ENCODE data around the gene GTPBP10. TPM values are rescaled to one million over a fixed set of nuclear protein-coding genes. Genes with fewer than 3 reads are reported as not detected.
"Not testable (repeated sequence)": the region's sequence is repeated elsewhere in the genome, so short reads cannot be mapped to it uniquely, and the experiment has no call there.

Gene GTPBP10
- total and polyA plus RNA-seq, 7 donors = 17.2 to 28.5 (median 19.5) TPM

DNA sequence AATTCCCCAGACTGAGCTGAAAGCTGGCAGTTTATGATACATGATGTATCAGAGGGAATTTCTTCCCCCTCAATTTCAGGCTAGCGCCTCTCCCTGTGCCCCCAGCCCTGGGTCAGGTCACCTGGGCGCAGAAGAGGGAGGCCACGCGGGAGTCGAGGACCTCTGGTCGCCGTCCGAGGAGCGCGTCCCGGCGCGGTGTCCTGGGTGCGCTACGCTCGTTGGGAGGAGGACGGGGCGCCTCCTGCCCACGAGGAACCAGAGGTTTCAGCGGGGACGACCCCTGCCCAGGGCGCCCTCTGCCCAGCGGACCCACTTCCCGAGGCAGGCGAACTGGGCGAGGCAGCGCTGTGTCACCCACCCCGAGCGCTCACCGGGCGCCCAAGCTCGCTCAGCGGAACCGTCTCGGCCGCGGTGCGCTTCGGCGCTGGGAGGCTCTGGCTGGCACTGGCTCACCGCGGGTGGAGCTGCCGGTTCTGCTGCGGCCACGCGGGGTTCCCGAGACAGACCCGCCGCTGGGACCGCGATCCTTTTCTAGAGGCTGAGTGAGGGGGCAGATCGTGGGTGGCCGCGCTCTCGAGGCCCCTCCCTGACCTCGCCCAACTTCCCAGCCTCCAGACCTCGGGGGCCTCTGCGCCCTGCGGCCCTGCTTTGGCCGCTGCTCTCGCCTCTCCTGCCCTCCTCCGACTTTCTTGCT is 25.6 kb upstream of the GTPBP10 start, which contains the start of gene FAM237B:
Gene FAM237B (minus strand): TSS at position 504 of the 694 bp plus-strand sequence. CDS start 1,556 bp downstream, outside the sequence.
- Histone ChIP-seq H3K4me1 (no peaks in the 10 kb centered on the region), H3K36me3 (ENCODE audit: insufficient read depth in 1 of 2, low read depth in 1 of 2) (no peaks in the 10 kb centered on the region), H3K27me3 (ENCODE audit: insufficient read depth in 3 of 3, low read length in 2 of 3) (peaks cover 8 to 46% (median 12%) of the 10 kb centered on the region in 3 donors), H3K9me3 (no peaks in the 10 kb centered on the region), H3K27ac (no peak within 1 kb of the TSS), H3K4me3 (peak within 1 kb of the TSS; percentile 47)
- WGBS, 3 donors = 2% methylated on average over 54 to 62 of the region's 62 CpGs
- intact Hi-C loops (cut with DNase I) = no loop called here
- ATAC-seq = peak in 2 of 4 donors; percentile 43 to 48
- TF ChIP-seq, protein P1, sequence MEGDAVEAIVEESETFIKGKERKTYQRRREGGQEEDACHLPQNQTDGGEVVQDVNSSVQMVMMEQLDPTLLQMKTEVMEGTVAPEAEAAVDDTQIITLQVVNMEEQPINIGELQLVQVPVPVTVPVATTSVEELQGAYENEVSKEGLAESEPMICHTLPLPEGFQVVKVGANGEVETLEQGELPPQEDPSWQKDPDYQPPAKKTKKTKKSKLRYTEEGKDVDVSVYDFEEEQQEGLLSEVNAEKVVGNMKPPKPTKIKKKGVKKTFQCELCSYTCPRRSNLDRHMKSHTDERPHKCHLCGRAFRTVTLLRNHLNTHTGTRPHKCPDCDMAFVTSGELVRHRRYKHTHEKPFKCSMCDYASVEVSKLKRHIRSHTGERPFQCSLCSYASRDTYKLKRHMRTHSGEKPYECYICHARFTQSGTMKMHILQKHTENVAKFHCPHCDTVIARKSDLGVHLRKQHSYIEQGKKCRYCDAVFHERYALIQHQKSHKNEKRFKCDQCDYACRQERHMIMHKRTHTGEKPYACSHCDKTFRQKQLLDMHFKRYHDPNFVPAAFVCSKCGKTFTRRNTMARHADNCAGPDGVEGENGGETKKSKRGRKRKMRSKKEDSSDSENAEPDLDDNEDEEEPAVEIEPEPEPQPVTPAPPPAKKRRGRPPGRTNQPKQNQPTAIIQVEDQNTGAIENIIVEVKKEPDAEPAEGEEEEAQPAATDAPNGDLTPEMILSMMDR (IDR thresholded peaks at IDR 0.05) = no peak
- DNase-seq = no peak

DNA sequence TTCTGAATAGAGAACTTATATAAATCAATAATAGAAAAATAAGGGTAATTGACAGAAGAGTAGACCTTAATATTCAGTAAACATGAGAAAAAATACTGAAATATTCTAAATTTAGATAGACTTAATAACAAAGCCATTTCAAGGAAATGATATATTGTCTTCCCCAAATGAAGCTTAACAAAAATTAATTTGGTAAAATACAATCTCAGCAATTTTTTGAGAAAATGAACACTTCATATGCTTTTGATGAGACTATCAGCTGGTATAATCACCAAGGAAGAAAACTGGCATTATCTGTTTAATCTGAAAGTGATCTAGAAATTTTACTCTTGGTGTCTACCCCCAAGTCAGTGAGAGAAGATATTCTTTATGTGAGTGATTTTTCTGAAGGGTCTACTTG is 23.7 kb upstream of the GTPBP10 start:
- Histone ChIP-seq H3K27ac (no peak overlapping the region), H3K27me3 (ENCODE audit: insufficient read depth in 3 of 3, low read length in 2 of 3) (peaks cover 8 to 43% (median 12%) of the 10 kb centered on the region in 3 donors), H3K4me3 (no peak overlapping the region), H3K36me3 (ENCODE audit: insufficient read depth in 1 of 2, low read depth in 1 of 2) (no peaks in the 10 kb centered on the region), H3K4me1 (no peaks in the 10 kb centered on the region), H3K9me3 (no peaks in the 10 kb centered on the region)
- TF ChIP-seq, protein P1 (IDR thresholded peaks at IDR 0.05) = no peak
- ATAC-seq (no peak), DNase-seq (no peak)
- intact Hi-C loops (cut with DNase I) = no loop called here

DNA sequence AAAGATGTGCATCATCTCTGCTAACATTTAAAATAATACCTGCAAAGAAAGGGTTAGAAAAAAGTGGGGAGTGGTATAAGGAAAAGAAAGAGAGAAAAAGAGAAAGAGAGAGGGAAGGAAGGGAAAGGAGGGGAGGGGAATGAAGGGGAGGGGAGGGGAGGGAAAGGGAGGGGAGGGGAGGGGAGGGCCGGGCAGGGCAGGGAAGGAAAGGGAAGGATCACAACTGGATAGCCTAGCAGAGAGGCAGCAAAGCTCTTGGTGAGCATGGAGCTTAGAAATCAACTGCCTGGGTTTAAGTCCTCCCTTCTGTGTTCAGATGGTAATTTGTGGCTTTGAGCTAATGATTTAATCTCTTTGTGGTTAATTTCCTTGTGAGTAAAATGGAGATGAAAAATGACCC is 20.0 kb upstream of the GTPBP10 start:
- H3K4me1 ChIP-seq = no peaks in the 10 kb centered on the region
- ATAC-seq (no peak), DNase-seq (no peak)
- TF ChIP-seq, protein P1 (IDR thresholded peaks at IDR 0.05) = no peak
- intact Hi-C loops (cut with DNase I) = no loop called here
- no peak overlapping the region for H3K4me3 ChIP-seq
- no peaks in the 10 kb centered on the region for H3K36me3 ChIP-seq (ENCODE audit: insufficient read depth in 1 of 2, low read depth in 1 of 2)
- H3K27me3 ChIP-seq (ENCODE audit: insufficient read depth in 3 of 3, low read length in 2 of 3) = peaks cover 0 to 21% (median 5%) of the 10 kb centered on the region in 3 donors
- no peaks in the 10 kb centered on the region for H3K9me3 ChIP-seq
- H3K27ac ChIP-seq = no peak overlapping the region
- 0 to 13% (median 7%) methylated on average over 1 of the region's 1 CpG for WGBS, 3 donors

DNA sequence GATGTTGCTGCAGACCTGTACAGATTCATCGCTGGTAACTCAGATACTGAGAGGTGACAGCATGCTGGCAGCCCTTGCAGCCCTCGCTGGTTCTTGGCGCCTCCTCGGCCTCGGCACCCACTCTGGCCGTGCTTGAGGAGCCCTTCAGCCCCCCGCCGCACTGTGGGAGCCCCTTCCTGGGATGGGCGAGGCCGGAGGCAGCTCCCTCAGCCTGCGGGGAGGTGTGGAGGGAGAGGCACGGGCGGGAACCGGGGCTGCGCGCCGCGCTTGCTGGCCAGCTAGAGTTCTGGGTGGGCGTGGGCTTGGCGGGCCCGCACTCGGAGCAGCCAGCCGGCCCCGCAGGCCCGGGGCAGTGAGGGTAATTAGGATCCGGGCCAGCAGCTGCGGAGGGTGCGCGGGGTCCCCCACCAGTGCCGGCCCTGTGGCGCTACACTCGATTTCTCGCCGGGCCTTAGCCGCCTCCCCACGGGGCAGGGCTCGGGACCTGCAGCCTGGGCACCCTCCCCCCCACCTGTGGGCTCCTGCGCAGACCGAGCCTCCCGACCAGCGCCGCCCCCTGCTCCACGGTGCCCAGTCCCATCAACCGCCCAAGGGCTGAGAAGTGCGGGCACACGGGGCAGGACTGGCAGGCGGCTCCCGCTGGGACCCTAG is 12.2 kb upstream of the GTPBP10 start:
- Histone ChIP-seq H3K27ac (no peak overlapping the region), H3K27me3 (ENCODE audit: insufficient read depth in 3 of 3, low read length in 2 of 3) (no peaks in the 10 kb centered on the region), H3K9me3 (no peaks in the 10 kb centered on the region), H3K36me3 (ENCODE audit: insufficient read depth in 1 of 2, low read depth in 1 of 2) (no peaks in the 10 kb centered on the region), H3K4me1 (no peaks in the 10 kb centered on the region), H3K4me3 (no peak overlapping the region)
- 92 to 95% (median 94%) methylated on average over 39 to 48 of the region's 48 CpGs for WGBS, 3 donors
- ATAC-seq = no peak
- TF ChIP-seq, protein P1 (IDR thresholded peaks at IDR 0.05) = no peak
- no peak for DNase-seq
- intact Hi-C loops (cut with DNase I) = no loop called here

DNA sequence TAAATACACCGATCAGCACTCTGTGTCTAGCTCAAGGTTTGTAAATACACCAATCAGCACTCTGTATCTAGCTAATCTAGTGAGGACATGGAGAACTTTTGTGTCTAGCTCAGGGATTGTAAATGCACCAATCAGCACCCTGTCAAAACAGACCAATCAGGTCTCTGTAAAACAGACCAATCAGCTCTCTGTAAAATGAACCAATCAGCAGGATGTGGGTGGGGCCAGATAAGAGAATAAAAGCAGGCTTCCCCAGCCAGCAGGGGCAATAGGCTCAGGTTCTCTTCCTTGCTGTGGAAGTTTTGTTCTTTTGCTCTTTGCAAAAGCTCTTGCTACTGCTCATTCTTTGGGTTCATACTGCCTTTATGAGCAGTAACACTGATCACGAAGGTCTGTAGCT is 11.6 kb upstream of the GTPBP10 start:
- WGBS, 3 donors = 84 to 89% (median 88%) methylated on average over 2 of the region's 2 CpGs
- intact Hi-C loops (cut with DNase I); H3K4me3 ChIP-seq; H3K27ac ChIP-seq; H3K9me3 ChIP-seq; H3K4me1 ChIP-seq; DNase-seq; H3K36me3 ChIP-seq (ENCODE audit: insufficient read depth in 1 of 2, low read depth in 1 of 2); H3K27me3 ChIP-seq (ENCODE audit: insufficient read depth in 3 of 3, low read length in 2 of 3); ATAC-seq: not testable (repeated sequence)

All from psoas muscle (tissue), 8 donors.